Neuronal stem cell (in vitro differentiated cells): ENCODE measurements around the gene REXO5.
A peak's percentile ranks its signal among the peaks of the same experiment; 100 is the strongest.

Experiments used
- DNase-seq: peaks from one replicate; pipeline ENCODE4 v3.0.0-alpha.2; 2013; ENCODE audit warnings: low spot score
- H2AFZ ChIP-seq: one replicate; pipeline ENCODE4 v1.6.1; 2013; ENCODE audit warnings: mild to moderate bottlenecking, low read length, inconsistent platforms
- H2AK5ac ChIP-seq: 2 replicates; pipeline ENCODE4 v1.6.1; 2013; ENCODE audit warnings: low read depth, mild to moderate bottlenecking, inconsistent platforms, low read length, moderate library complexity, mixed read lengths
- H2BK120ac ChIP-seq: 2 replicates; pipeline ENCODE4 v1.6.1; 2013; ENCODE audit warnings: low read depth, mild to moderate bottlenecking, inconsistent platforms, low read length, moderate library complexity, mixed read lengths
- H2BK12ac ChIP-seq: one replicate; pipeline ENCODE4 v1.6.1; 2013; ENCODE audit warnings: low read length, inconsistent platforms
- H2BK15ac ChIP-seq: 2 replicates; pipeline ENCODE4 v1.6.1; 2013; ENCODE audit warnings: mild to moderate bottlenecking, low read length, inconsistent platforms, mixed read lengths
- H2BK5ac ChIP-seq: one replicate; pipeline ENCODE4 v1.6.1; 2013; ENCODE audit warnings: inconsistent platforms, mild to moderate bottlenecking, low read length, moderate library complexity
- H3K14ac ChIP-seq: one replicate; pipeline ENCODE4 v1.6.1; 2013; ENCODE audit warnings: low read length, inconsistent platforms
- H3K18ac ChIP-seq: 2 replicates; pipeline ENCODE4 v1.6.1; 2013; ENCODE audit warnings: low read length, inconsistent platforms
- H3K23ac ChIP-seq: 2 replicates; pipeline ENCODE4 v1.6.1; 2013; ENCODE audit warnings: low read depth, mild to moderate bottlenecking, mixed read lengths, low read length, inconsistent platforms; ENCODE audit not compliant: poor library complexity
- H3K27ac ChIP-seq: replicated peaks from 3 replicates; pipeline ENCODE4 v1.5.1; 2013; ENCODE audit warnings: low read length, inconsistent platforms
- H3K27me3 ChIP-seq, 3 experiments: 2 replicates each; pipeline ENCODE4 v1.6.1; 2013; ENCODE audit warnings: low read length in 3 of 3, mild to moderate bottlenecking in 2 of 3, inconsistent platforms in 1 of 3, low read depth in 1 of 3, mixed read lengths in 1 of 3, moderate library complexity in 1 of 3; ENCODE audit not compliant: control insufficient read depth in 3 of 3, insufficient read depth in 3 of 3
- H3K36me3 ChIP-seq, 2 donors: replicated peaks in 1 of 2; 2 replicates each; pipeline ENCODE4 v1.6.1; 2013; ENCODE audit warnings: low read length in 2 of 2; ENCODE audit not compliant: control insufficient read depth in 2 of 2, insufficient read depth in 2 of 2
- H3K4ac ChIP-seq: 2 replicates; pipeline ENCODE4 v1.6.1; 2013; ENCODE audit warnings: inconsistent platforms, mild to moderate bottlenecking, low read length, moderate library complexity
- H3K4me1 ChIP-seq, 2 donors: 1 replicate in 1 of 2; 2 replicates in 1 of 2; pipeline ENCODE4 v1.6.1; 2013; ENCODE audit warnings: low read length in 2 of 2, low read depth in 1 of 2; ENCODE audit not compliant: control insufficient read depth in 2 of 2, insufficient read depth in 1 of 2
- H3K4me2 ChIP-seq: one replicate; pipeline ENCODE4 v1.6.1; 2013; ENCODE audit warnings: mild to moderate bottlenecking, low read length, inconsistent platforms; ENCODE audit not compliant: insufficient read depth, poor library complexity, severe bottlenecking
- H3K4me3 ChIP-seq, 2 donors: 2 replicates each; pipeline ENCODE4 v1.5.1; 2013; ENCODE audit warnings: low read length in 2 of 2, mild to moderate bottlenecking in 2 of 2, inconsistent platforms in 1 of 2, moderate library complexity in 1 of 2
- H3K79me1 ChIP-seq: one replicate; pipeline ENCODE4 v1.6.1; 2013; ENCODE audit warnings: low read depth, mild to moderate bottlenecking, inconsistent platforms, low read length, moderate library complexity
- H3K9ac ChIP-seq: one replicate; pipeline ENCODE4 v1.6.1; 2013; ENCODE audit warnings: mild to moderate bottlenecking, low read depth, low read length, inconsistent platforms; ENCODE audit not compliant: poor library complexity
- H3K9me3 ChIP-seq, 2 donors: replicated peaks in 1 of 2; 2 replicates each; pipeline versions ENCODE3 to v1.6.1; 2013; ENCODE audit warnings: low read length in 2 of 2, mild to moderate bottlenecking in 2 of 2, inconsistent platforms in 1 of 2, low read depth in 1 of 2, mixed read lengths in 1 of 2, moderate library complexity in 1 of 2; ENCODE audit not compliant: control insufficient read depth in 2 of 2, insufficient read depth in 1 of 2
- H4K8ac ChIP-seq: one replicate; pipeline ENCODE4 v1.6.1; 2013; ENCODE audit warnings: low read depth, mild to moderate bottlenecking, inconsistent platforms, low read length, moderate library complexity
- H4K91ac ChIP-seq: one replicate; pipeline ENCODE4 v1.6.1; 2013; ENCODE audit warnings: low read length, low read depth, mild to moderate bottlenecking, inconsistent platforms; ENCODE audit not compliant: poor library complexity
- WGBS, 2 donors: extraction: QIAGEN DNeasy Blood & Tissue Kit; methylation state at CpG; one replicate each; pipeline ENCODE4 v1.1.7; 2013; ENCODE audit warnings: missing lambda C conversion rate in 2 of 2, mixed read lengths in 1 of 2; ENCODE audit not compliant: insufficient read length in 2 of 2, insufficient replicate concordance in 1 of 2; ENCODE audit errors: extremely low coverage in 2 of 2; 5-methylcytosine and 5-hydroxymethylcytosine counted together

The REXO5 gene

DNA sequence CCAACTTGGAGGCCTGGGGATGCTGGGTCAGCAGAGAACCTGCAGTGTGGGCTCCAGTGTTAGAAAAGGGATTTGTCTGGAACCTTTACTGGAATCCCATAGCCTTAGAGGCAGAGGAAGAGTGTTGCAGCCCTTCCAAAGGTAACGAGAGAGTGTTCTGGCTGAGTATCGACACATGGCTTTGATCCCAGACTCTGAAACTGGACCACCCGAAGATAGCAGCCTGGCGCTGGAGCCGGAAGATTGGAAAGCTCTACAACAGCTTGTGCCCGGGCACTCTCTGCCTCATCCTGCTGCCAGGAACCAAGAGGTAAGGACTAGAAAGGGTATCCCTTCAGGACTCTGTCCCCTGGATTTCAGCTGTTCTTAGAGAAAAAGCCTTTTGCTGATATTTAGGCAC lies 39.7 kb downstream of the REXO5 start:
- H3K18ac ChIP-seq = no peak overlapping the region
- H3K27me3 ChIP-seq = no peaks in the 10 kb centered on the region
- H3K4me2 ChIP-seq = no peak overlapping the region
- H3K23ac ChIP-seq = no peak overlapping the region
- H3K36me3 ChIP-seq = peaks cover 2 to 92% of the 10 kb centered on the region in 2 donors
- DNase-seq = no peak
- no peaks in the 10 kb centered on the region for H3K4me1 ChIP-seq
- no peaks in the 10 kb centered on the region for H3K79me1 ChIP-seq
- H3K4me3 ChIP-seq = no peak overlapping the region
- H2BK120ac ChIP-seq = no peak overlapping the region
- H4K8ac ChIP-seq = no peak overlapping the region
- no peak overlapping the region for H2AFZ ChIP-seq
- H3K9me3 ChIP-seq = no peaks in the 10 kb centered on the region
- H3K4ac ChIP-seq = no peak overlapping the region
- no peak overlapping the region for H2AK5ac ChIP-seq
- H4K91ac ChIP-seq = no peak overlapping the region
- no peak overlapping the region for H2BK5ac ChIP-seq
- H3K27ac ChIP-seq = no peak overlapping the region
- WGBS, 2 donors = no CpG with 5 or more reads among the region's 6 CpGs
- no peak overlapping the region for H2BK12ac ChIP-seq
- no peak overlapping the region for H2BK15ac ChIP-seq
- no peak overlapping the region for H3K14ac ChIP-seq
- H3K9ac ChIP-seq = no peak overlapping the region

- H3K4me1 ChIP-seq = no peaks in the 10 kb centered on the region
- H4K91ac ChIP-seq = no peak overlapping the region
- H2BK120ac ChIP-seq = no peak overlapping the region
- no peak overlapping the region for H2BK5ac ChIP-seq
- peaks cover 2 to 92% of the 10 kb centered on the region in 2 donors for H3K36me3 ChIP-seq
- H2AFZ ChIP-seq = no peak overlapping the region
- H3K14ac ChIP-seq = no peak overlapping the region
- no peak overlapping the region for H4K8ac ChIP-seq
- no peak overlapping the region for H3K27ac ChIP-seq
- no peak overlapping the region for H2BK15ac ChIP-seq
- H2AK5ac ChIP-seq = no peak overlapping the region
- H3K79me1 ChIP-seq = no peaks in the 10 kb centered on the region
- H2BK12ac ChIP-seq = no peak overlapping the region
- H3K23ac ChIP-seq = no peak overlapping the region
- H3K18ac ChIP-seq = no peak overlapping the region
- no peak overlapping the region for H3K9ac ChIP-seq
- H3K4me2 ChIP-seq = no peak overlapping the region
- no peak overlapping the region for H3K4ac ChIP-seq
- no peaks in the 10 kb centered on the region for H3K9me3 ChIP-seq
- no peak overlapping the region for H3K4me3 ChIP-seq
- no peaks in the 10 kb centered on the region for H3K27me3 ChIP-seq
- DNase-seq = no peak
Observed at GRCh38 chr16:20846551-20846950, 40.2 kb downstream of the REXO5 start.

- WGBS, 2 donors = no CpG with 5 or more reads among the region's 2 CpGs
- no peak overlapping the region for H3K27ac ChIP-seq
- H4K91ac ChIP-seq = no peak overlapping the region
- no peaks in the 10 kb centered on the region for H3K4me1 ChIP-seq
- no peak overlapping the region for H2AFZ ChIP-seq
- H2BK5ac ChIP-seq = no peak overlapping the region
- no peak overlapping the region for H3K14ac ChIP-seq
- H3K23ac ChIP-seq = no peak overlapping the region
- H3K4me2 ChIP-seq = no peak overlapping the region
- H2BK15ac ChIP-seq = no peak overlapping the region
- no peak overlapping the region for H4K8ac ChIP-seq
- no peak overlapping the region for H2AK5ac ChIP-seq
- H3K18ac ChIP-seq = no peak overlapping the region
- peaks cover 2 to 83% of the 10 kb centered on the region in 2 donors for H3K36me3 ChIP-seq
- DNase-seq = no peak
- H2BK12ac ChIP-seq = no peak overlapping the region
- no peak overlapping the region for H3K4ac ChIP-seq
- H3K79me1 ChIP-seq = no peaks in the 10 kb centered on the region
- no peak overlapping the region for H3K4me3 ChIP-seq
- H2BK120ac ChIP-seq = no peak overlapping the region
- H3K27me3 ChIP-seq = no peaks in the 10 kb centered on the region
- H3K9ac ChIP-seq = no peak overlapping the region
- no peaks in the 10 kb centered on the region for H3K9me3 ChIP-seq
Observed at GRCh38 chr16:20847550-20847949, 41.2 kb downstream of the REXO5 start.

GRCh38 chr16:20849589-20850390 lies 43.5 kb downstream of the REXO5 start:
- H3K79me1 ChIP-seq = no peaks in the 10 kb centered on the region
- H3K9ac ChIP-seq = no peak overlapping the region
- no peaks in the 10 kb centered on the region for H3K4me1 ChIP-seq
- no peak overlapping the region for H2AK5ac ChIP-seq
- H2BK15ac ChIP-seq = no peak overlapping the region
- no peak overlapping the region for H2AFZ ChIP-seq
- H3K4ac ChIP-seq = no peak overlapping the region
- H2BK120ac ChIP-seq = no peak overlapping the region
- no peaks in the 10 kb centered on the region for H3K9me3 ChIP-seq
- no CpG with 5 or more reads among the region's 6 CpGs for WGBS, 2 donors
- H4K91ac ChIP-seq = no peak overlapping the region
- no peak overlapping the region for H2BK5ac ChIP-seq
- H3K14ac ChIP-seq = no peak overlapping the region
- H3K23ac ChIP-seq = no peak overlapping the region
- DNase-seq = peak; percentile 69
- no peak overlapping the region for H3K27ac ChIP-seq
- H3K36me3 ChIP-seq = peaks cover under 1 to 80% of the 10 kb centered on the region in 2 donors
- no peak overlapping the region for H3K4me3 ChIP-seq
- H2BK12ac ChIP-seq = no peak overlapping the region
- no peak overlapping the region for H4K8ac ChIP-seq
- no peak overlapping the region for H3K4me2 ChIP-seq
- no peak overlapping the region for H3K18ac ChIP-seq
- H3K27me3 ChIP-seq = no peaks in the 10 kb centered on the region
